ENCODE measurements around the gene VPS54.
"Not testable (repeated sequence)": the region's sequence is repeated elsewhere in the genome, so short reads cannot be mapped to it uniquely, and the experiment has no call there.

VPS54 gene

GRCh38 chr2:63990072-63990471 is 29.2 kb downstream of the VPS54 start:
- DNase-seq (ENCODE audit: low spot score) = no peak
- TF ChIP-seq CTCF (IDR thresholded peaks at IDR 0.05; ENCODE audit: extremely low read depth, missing control alignments) = no peak

- DNase-seq (ENCODE audit: low spot score) = not testable (repeated sequence)
Measured at GRCh38 chr2:63988842-63989436, 30.3 kb downstream of the VPS54 start.

GRCh38 chr2:63984606-63985359 is 34.4 kb downstream of the VPS54 start:
- TF ChIP-seq CTCF (IDR thresholded peaks at IDR 0.05; ENCODE audit: extremely low read depth, missing control alignments) = no peak
- no peak for DNase-seq (ENCODE audit: low spot score)

GRCh38 chr2:63983986-63984605 is 35.1 kb downstream of the VPS54 start:
- no peak for DNase-seq (ENCODE audit: low spot score)
- TF ChIP-seq CTCF (IDR thresholded peaks at IDR 0.05; ENCODE audit: extremely low read depth, missing control alignments) = no peak

GRCh38 chr2:63982335-63982734 is 36.9 kb downstream of the VPS54 start:
- no peak for TF ChIP-seq CTCF (IDR thresholded peaks at IDR 0.05; ENCODE audit: extremely low read depth, missing control alignments)
- no peak for DNase-seq (ENCODE audit: low spot score)

GRCh38 chr2:63981702-63982103 is 37.5 kb downstream of the VPS54 start:
- DNase-seq (ENCODE audit: low spot score) = no peak
- no peak for TF ChIP-seq CTCF (IDR thresholded peaks at IDR 0.05; ENCODE audit: extremely low read depth, missing control alignments)

- DNase-seq (ENCODE audit: low spot score) = no peak
- TF ChIP-seq CTCF (IDR thresholded peaks at IDR 0.05; ENCODE audit: extremely low read depth, missing control alignments) = no peak
Measured at GRCh38 chr2:63980794-63981193, 38.4 kb downstream of the VPS54 start.

Data from GM20000 (cell line).